Measurements from ENCODE around the gene OSBPL6. TPM values are rescaled to one million over a fixed set of nuclear protein-coding genes. Genes with fewer than 3 reads are reported as not detected.
A peak's percentile ranks its signal among the peaks of the same experiment; 100 is the strongest.

The OSBPL6 gene
- total and polyA plus RNA-seq, 2 of the 13 experiments (the other 11 are each of a cell fraction or from before 2014, with no cell fraction given): 0.03 to 0.11 TPM

DNA sequence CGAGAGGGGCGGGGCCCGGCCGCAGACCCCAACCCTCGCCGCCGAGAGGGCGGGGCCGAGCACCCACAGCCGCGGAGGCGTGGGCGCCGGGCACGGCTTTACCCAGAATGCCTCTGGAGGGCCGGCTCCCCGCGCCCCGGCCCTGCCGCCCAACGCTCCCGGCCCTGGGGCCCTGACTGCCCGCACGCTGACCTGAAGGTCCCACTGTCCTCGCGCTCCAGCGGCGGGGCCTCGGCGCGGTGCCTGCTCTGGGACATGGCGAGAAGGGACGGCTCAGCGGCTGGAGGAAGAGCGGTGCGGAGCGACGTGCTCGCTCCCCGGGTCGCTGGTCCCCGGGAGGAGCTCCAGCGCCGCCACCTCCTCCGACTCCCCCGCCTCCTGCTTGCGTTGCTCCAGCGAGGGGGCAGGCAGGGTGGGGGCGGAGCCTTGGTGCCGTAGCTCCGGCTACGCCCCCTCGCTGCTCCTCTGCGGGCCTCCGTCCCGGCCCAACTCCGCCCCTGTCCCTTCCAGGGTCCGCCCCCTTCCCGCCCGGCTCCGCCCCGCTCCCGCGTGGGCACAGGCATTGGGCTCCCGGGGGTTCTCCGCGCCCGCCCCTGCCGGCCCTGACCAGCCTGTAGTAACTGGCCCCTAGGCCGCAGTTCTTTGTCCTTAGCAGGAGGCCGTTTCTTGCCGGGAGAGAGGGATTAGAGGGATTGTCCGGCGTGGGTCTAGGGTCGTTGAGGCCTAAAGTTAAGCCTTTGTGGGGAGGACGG is 256.6 kb downstream of the OSBPL6 start, which contains the start of the genes PJVK and PRKRA (continued):
- TF ChIP-seq, protein P1, sequence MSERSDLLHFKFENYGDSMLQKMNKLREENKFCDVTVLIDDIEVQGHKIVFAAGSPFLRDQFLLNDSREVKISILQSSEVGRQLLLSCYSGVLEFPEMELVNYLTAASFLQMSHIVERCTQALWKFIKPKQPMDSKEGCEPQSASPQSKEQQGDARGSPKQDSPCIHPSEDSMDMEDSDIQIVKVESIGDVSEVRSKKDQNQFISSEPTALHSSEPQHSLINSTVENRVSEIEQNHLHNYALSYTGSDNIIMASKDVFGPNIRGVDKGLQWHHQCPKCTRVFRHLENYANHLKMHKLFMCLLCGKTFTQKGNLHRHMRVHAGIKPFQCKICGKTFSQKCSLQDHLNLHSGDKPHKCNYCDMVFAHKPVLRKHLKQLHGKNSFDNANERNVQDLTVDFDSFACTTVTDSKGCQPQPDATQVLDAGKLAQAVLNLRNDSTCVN (CRISPR knock-in tag; IDR thresholded peaks at IDR 0.05; ENCODE audit: borderline replicate concordance): peak; percentile 72; the same call in 1 of the 2 replicates
- TF ChIP-seq DPF2 (CRISPR knock-in tag; IDR thresholded peaks at IDR 0.05; ENCODE audit: borderline replicate concordance, low read depth) (no peak; the same call in 1 of the 2 replicates), PRMT3 (CRISPR knock-in tag; IDR thresholded peaks at IDR 0.05; ENCODE audit: borderline replicate concordance, low read depth) (no peak), THAP9 (CRISPR knock-in tag; IDR thresholded peaks at IDR 0.05; ENCODE audit: borderline replicate concordance) (peak; percentile 45; the same call in 1 of the 2 replicates), JDP2 (CRISPR knock-in tag; IDR thresholded peaks at IDR 0.05; ENCODE audit: borderline replicate concordance) (no peak), MYC (CRISPR knock-in tag; IDR thresholded peaks at IDR 0.05; ENCODE audit: borderline replicate concordance) (peak; percentile 96), ZNF30 (CRISPR knock-in tag; IDR thresholded peaks at IDR 0.05) (peak; percentile 41; the same call in 1 of the 2 replicates), SUZ12 (IDR thresholded peaks at IDR 0.05; ENCODE audit: low read depth, low read length) (peak; percentile 25; the same call in 1 of the 2 replicates), ZNF609 (CRISPR knock-in tag; IDR thresholded peaks at IDR 0.05; ENCODE audit: borderline replicate concordance) (0 out of 2 replicates have a peak, but pooled peaks have one; percentile 20), ZFP91 (CRISPR knock-in tag; IDR thresholded peaks at IDR 0.05; ENCODE audit: borderline replicate concordance) (peak; percentile 91), NR0B2 (CRISPR knock-in tag; IDR thresholded peaks at IDR 0.05) (peak; percentile 90; the same call in 1 of the 2 replicates), ZNF703 (CRISPR knock-in tag; IDR thresholded peaks at IDR 0.05; ENCODE audit: borderline replicate concordance) (no peak)
